HEK293T (cell line): Measurements from ENCODE around the gene FGFRL1.

Experiments
- ARNT ChIP-seq: fragments of 450-650 bp; IDR thresholded peaks from 2 replicates; pipeline ENCODE4 v1.6.1; 2017; ENCODE audit warnings: mild to moderate bottlenecking
- BHLHE40 ChIP-seq: fragments of 450-650 bp; IDR thresholded peaks from 2 replicates; pipeline ENCODE4 v1.6.1; 2016; ENCODE audit warnings: mild to moderate bottlenecking, moderate library complexity, borderline replicate concordance
- CTBP1 ChIP-seq: fragments of 450-650 bp; IDR thresholded peaks from 2 replicates; pipeline ENCODE4 v1.6.1; 2016; ENCODE audit warnings: borderline replicate concordance
- FOXA1 ChIP-seq: fragments of 450-650 bp; IDR thresholded peaks from 2 replicates; pipeline ENCODE4 v1.6.1; 2016; ENCODE audit warnings: mild to moderate bottlenecking
- FOXK2 ChIP-seq: fragments of 450-650 bp; IDR thresholded peaks from 2 replicates; pipeline ENCODE4 v1.6.1; 2016; ENCODE audit warnings: mild to moderate bottlenecking
- FOXM1 ChIP-seq: fragments of 450-650 bp; IDR thresholded peaks from 2 replicates; pipeline ENCODE4 v1.6.1; 2017; ENCODE audit warnings: mild to moderate bottlenecking, borderline replicate concordance
- NFRKB ChIP-seq: fragments of 450-650 bp; IDR thresholded peaks from 2 replicates; pipeline ENCODE4 v1.6.1; 2016; ENCODE audit warnings: mild to moderate bottlenecking, moderate library complexity
- SP1 ChIP-seq: fragments of 450-650 bp; IDR thresholded peaks from 2 replicates; pipeline ENCODE4 v1.6.1; 2017
- SUZ12 ChIP-seq: fragments of 450-650 bp; IDR thresholded peaks from 2 replicates; pipeline ENCODE4 v1.6.1; 2016; ENCODE audit warnings: mild to moderate bottlenecking
- ZNF384 ChIP-seq: fragments of 450-650 bp; IDR thresholded peaks from 2 replicates; pipeline ENCODE4 v1.6.1; 2016
- TF ChIP-seq, protein P1 (sequence below): fragments of 450-650 bp; IDR thresholded peaks from 2 replicates; pipeline ENCODE4 v1.6.1; 2016

- TF ChIP-seq SP1 (no peak), FOXK2 (no peak), FOXM1 (no peak), CTBP1 (no peak), ARNT (no peak), BHLHE40 (no peak), ZNF384 (no peak), FOXA1 (no peak), SUZ12 (no peak), NFRKB (no peak)
- TF ChIP-seq, protein P1, sequence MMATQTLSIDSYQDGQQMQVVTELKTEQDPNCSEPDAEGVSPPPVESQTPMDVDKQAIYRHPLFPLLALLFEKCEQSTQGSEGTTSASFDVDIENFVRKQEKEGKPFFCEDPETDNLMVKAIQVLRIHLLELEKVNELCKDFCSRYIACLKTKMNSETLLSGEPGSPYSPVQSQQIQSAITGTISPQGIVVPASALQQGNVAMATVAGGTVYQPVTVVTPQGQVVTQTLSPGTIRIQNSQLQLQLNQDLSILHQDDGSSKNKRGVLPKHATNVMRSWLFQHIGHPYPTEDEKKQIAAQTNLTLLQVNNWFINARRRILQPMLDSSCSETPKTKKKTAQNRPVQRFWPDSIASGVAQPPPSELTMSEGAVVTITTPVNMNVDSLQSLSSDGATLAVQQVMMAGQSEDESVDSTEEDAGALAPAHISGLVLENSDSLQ = no peak
These were observed 22.4 kb upstream of the FGFRL1 start for GRCh38 chr4:988726-989721.
